Measurements from ENCODE around the gene RPL13.
A peak's percentile ranks its signal among the peaks of the same experiment; 100 is the strongest.

Gene RPL13

DNA sequence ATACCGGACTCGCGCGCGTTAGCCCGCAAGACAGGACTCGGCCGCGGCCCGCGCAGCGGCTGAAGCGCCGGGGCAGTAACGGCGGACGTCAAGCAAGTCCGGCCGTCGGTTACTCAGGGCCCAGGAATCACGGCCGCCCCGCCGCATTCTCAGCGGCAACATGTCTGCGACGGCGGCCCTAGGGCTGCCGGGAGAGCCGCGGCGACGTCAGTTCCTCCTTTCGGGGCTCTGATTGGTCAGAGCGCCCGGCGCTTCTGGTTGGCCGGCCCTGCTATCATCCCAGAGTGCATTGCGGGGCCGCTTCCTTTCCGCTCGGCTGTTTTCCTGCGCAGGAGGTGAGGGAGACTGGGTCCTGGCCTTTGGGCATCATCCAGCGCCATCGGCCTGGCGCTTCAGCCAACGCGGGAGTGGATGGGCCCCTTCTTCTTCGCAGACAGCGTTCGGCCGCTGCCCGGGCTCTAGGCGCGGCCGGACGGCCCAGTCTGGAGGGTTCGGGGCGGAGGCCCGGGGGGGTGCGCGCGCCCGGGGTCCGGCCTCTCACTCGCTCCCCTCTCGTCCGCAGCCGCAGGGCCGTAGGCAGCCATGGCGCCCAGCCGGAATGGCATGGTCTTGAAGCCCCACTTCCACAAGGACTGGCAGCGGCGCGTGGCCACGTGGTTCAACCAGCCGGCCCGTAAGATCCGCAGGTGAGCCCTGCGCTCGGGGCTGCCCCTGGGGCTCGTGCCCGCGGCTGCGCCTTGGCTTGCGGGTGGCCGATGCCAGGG is at the start of gene RPL13:
TSS of gene RPL13 (plus strand) at position 305 of the 764 bp plus-strand sequence. CDS start at position 583, 278 bp downstream.
- peak within 1 kb of the TSS; percentile 95 for H3K4me3 ChIP-seq (ENCODE audit: low read depth, low read length)

- H3K4me3 ChIP-seq (ENCODE audit: low read depth, low read length): no peak overlapping the region
Observed at GRCh38 chr16:89511374-89511773, 49.1 kb upstream of the RPL13 start.

DNA sequence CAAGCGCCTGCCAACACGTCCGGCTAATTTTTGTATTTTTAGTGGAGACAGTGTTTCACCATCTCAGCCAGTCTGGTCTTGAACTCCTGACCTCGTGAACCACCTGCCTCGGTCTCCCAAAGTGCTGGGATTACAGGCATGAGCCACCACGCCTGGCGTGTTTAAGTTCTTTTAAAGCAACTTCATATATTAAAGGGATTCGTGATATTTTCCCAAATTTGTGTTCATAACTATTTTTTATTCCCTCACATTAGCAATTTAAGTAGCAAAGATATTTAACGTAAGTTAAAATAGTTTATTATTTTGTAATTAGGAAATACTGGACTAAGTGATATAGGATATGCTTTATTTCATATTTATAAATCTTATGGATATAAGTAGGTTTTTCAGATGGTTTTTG is 48.0 kb upstream of the RPL13 start:
- no peak overlapping the region for H3K4me3 ChIP-seq (ENCODE audit: low read depth, low read length)

DNA sequence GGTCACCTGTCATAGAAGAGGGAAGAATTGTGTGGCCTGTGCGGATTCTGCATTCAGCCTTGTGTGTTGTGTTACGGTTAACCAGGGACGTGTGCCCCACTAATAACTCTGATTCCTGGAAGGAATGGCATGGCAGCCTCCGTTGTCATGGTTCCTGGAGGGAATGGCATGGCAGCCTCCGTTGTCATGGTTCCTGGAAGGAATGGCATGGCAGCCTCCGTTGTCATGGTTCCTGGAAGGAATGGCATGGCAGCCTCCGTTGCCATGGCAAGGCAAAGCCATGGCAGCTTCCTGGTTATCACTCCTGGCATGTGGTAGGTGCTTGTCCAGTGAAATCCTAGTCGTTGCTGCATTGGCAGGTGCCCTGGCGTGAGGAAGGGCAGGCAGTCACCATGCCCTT is 43.4 kb upstream of the RPL13 start:
- H3K4me3 ChIP-seq (ENCODE audit: low read depth, low read length): no peak overlapping the region

DNA sequence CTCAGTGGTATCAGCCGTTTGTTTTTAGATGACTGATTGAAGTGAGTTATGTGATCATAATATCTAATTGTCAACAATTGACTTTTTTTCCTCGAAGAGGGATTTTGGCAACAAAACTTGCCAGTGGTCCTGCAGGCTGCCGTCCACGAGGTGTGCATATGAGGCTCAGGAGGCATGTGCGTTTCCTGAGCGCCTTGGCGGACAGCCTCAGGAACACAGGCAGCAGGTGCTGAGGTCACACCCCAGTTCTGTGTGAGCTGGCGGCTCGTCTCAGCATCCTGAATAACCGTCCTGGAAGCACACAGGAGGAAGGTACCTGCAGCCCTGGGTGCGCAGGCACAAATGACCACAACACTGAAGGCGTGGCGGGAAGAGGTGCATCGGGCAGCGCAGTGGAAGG is 40.6 kb upstream of the RPL13 start:
- H3K4me3 ChIP-seq (ENCODE audit: low read depth, low read length): no peak overlapping the region

GRCh38 chr16:89522287-89522686 is 38.2 kb upstream of the RPL13 start:
- H3K4me3 ChIP-seq (ENCODE audit: low read depth, low read length): no peak overlapping the region

- no peak overlapping the region for H3K4me3 ChIP-seq (ENCODE audit: low read depth, low read length)
Observed at GRCh38 chr16:89523680-89524344, 36.7 kb upstream of the RPL13 start.

GRCh38 chr16:89525146-89525913 is 35.2 kb upstream of the RPL13 start:
- no peak overlapping the region for H3K4me3 ChIP-seq (ENCODE audit: low read depth, low read length)

DNA sequence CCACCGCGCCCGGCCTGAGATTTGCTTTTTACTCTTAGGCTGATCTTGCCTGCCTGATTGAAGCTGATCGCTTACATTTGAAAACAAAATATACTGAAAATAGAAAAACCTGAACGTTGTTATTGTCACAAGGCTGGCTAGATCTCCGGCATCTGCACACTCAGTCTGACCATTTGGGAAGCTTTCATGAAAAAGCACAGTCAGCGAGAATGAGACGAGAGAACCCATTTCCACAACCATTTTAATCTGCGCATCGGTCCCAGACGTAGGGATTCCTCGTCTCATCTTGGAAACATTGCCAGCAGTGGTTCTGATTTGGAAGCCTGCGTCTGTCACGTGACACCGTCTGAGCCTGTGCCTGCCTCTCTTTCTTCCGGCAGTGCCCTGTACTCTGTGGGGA is 31.4 kb upstream of the RPL13 start:
- H3K4me3 ChIP-seq (ENCODE audit: low read depth, low read length): no peak overlapping the region

DNA sequence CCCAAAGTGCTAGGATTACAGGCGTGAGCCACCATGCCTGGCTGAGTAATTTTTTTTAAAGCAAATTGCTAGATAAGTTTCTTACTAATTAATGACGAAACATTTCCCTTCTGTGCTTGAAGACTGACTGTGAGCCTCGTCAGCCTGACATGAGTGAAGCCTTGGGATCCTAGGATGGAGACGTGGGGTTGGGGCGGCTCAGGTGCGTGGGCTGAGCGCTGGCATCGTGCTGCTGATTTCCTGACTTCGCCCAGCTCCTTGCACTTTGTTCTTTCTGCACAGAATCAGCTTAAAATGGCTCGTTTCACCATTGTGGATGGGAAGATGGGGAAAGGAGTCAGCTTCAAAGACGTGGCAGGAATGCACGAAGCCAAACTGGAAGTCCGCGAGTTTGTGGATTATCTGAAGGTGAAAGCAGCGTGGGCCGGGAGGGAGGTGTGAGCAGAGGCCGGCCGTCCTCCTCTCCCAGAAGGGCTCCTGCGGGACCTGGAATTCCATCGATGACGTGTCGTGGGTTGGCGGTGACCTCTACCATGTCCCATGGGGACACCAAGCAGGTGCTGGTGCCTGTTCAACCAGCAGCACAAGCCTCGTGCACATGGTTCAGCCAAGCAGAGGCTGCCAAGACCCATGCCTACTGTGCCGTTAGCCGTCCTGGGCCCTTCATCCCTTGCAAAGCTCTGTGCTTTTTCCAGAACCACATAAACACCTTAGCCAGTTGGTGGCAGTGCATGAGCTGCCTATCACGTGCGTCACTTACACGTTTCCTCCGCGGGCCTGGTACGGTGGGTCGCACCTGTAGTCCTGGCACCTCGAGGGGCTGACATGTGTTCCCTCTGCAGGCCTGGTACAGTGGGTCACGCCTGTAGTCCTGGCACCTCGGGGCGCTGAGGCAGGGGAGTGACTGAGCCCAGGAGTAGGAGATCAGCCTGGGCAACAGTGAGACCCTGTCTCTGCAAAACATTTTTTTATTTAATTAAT is 29.8 kb upstream of the RPL13 start:
- no peak overlapping the region for H3K4me3 ChIP-seq (ENCODE audit: low read depth, low read length)

- H3K4me3 ChIP-seq (ENCODE audit: low read depth, low read length): no peak overlapping the region
Observed at GRCh38 chr16:89531821-89532526, 28.5 kb upstream of the RPL13 start.

GRCh38 chr16:89534252-89534756 is 26.2 kb upstream of the RPL13 start:
- H3K4me3 ChIP-seq (ENCODE audit: low read depth, low read length): no peak overlapping the region

GRCh38 chr16:89536371-89536770 is 24.1 kb upstream of the RPL13 start:
- no peak overlapping the region for H3K4me3 ChIP-seq (ENCODE audit: low read depth, low read length)

GRCh38 chr16:89536886-89537548 is 23.5 kb upstream of the RPL13 start:
- no peak overlapping the region for H3K4me3 ChIP-seq (ENCODE audit: low read depth, low read length)

GRCh38 chr16:89537549-89537925 is 22.9 kb upstream of the RPL13 start:
- no peak overlapping the region for H3K4me3 ChIP-seq (ENCODE audit: low read depth, low read length)

GRCh38 chr16:89538286-89538685 is 22.2 kb upstream of the RPL13 start:
- H3K4me3 ChIP-seq (ENCODE audit: low read depth, low read length): no peak overlapping the region

GRCh38 chr16:89540557-89540956 is 19.9 kb upstream of the RPL13 start:
- H3K4me3 ChIP-seq (ENCODE audit: low read depth, low read length): no peak overlapping the region

- H3K4me3 ChIP-seq (ENCODE audit: low read depth, low read length): no peak overlapping the region
Observed at GRCh38 chr16:89541792-89542191, 18.7 kb upstream of the RPL13 start.

- no peak overlapping the region for H3K4me3 ChIP-seq (ENCODE audit: low read depth, low read length)
Observed at GRCh38 chr16:89544113-89544512, 16.4 kb upstream of the RPL13 start.

Data from iPS-11a (cell line).